ENCODE data around the gene DLEU7.

The DLEU7 gene

DNA sequence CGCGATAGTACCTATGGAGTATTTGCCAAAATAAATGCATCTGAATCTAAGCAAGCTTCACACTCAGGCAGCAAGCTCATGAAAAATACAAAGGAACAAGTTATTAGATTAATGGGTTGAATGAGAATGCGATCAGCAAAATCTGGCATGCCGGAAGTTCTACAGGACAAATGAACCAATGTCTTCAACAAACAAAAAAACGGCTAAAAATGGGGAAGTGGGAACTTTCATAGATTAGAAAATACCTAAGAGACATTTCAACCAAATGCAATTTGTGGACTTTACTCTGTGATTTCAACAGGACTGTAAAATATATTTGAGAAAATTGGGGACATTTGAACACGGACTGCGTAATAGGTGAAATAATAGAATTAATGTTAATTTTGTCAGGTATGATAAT lies 43.7 kb upstream of the DLEU7 start:
- TF ChIP-seq, protein P1, sequence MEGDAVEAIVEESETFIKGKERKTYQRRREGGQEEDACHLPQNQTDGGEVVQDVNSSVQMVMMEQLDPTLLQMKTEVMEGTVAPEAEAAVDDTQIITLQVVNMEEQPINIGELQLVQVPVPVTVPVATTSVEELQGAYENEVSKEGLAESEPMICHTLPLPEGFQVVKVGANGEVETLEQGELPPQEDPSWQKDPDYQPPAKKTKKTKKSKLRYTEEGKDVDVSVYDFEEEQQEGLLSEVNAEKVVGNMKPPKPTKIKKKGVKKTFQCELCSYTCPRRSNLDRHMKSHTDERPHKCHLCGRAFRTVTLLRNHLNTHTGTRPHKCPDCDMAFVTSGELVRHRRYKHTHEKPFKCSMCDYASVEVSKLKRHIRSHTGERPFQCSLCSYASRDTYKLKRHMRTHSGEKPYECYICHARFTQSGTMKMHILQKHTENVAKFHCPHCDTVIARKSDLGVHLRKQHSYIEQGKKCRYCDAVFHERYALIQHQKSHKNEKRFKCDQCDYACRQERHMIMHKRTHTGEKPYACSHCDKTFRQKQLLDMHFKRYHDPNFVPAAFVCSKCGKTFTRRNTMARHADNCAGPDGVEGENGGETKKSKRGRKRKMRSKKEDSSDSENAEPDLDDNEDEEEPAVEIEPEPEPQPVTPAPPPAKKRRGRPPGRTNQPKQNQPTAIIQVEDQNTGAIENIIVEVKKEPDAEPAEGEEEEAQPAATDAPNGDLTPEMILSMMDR (IDR thresholded peaks at IDR 0.05): no peak
- no peak overlapping the region for H3K27ac ChIP-seq
- H3K36me3 ChIP-seq: no peaks in the 10 kb centered on the region
- no peak overlapping the region for H3K4me3 ChIP-seq
- H3K9me3 ChIP-seq: peaks cover 0 to under 1% (median 0%) of the 10 kb centered on the region in 3 donors
- H3K27me3 ChIP-seq: no peaks in the 10 kb centered on the region
- DNase-seq: no peak
- no peaks in the 10 kb centered on the region for H3K4me1 ChIP-seq
- intact Hi-C loops (cut with DNase I; ENCODE audit: low total_unique reads): no loop called here

DNA sequence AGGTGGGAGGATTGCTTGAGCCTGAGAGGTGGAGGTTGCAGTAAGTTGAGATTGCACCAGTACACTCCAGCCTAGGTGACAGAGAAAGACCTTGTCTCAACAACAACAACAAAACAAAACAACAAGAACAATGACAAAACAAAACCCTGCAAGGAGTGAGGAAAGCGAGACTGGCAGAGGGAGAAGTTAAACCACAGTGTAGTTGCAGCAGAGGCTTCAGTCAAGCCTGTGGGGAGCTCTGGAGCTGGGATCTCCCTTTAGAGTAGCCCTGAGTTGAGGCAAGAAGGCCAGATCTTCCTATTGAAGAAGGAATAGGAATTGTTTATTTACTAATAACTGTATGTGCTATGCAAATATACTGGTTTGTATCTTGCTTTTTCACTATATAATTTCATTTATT lies 40.8 kb upstream of the DLEU7 start:
- TF ChIP-seq, protein P1 (IDR thresholded peaks at IDR 0.05): no peak
- Histone ChIP-seq H3K4me1 (no peaks in the 10 kb centered on the region), H3K9me3 (peaks cover 0 to 6% (median 0%) of the 10 kb centered on the region in 3 donors), H3K4me3 (no peak overlapping the region), H3K36me3 (no peaks in the 10 kb centered on the region), H3K27me3 (no peaks in the 10 kb centered on the region), H3K27ac (no peak overlapping the region)
- intact Hi-C loops (cut with DNase I; ENCODE audit: low total_unique reads): no loop called here
- no peak for DNase-seq

DNA sequence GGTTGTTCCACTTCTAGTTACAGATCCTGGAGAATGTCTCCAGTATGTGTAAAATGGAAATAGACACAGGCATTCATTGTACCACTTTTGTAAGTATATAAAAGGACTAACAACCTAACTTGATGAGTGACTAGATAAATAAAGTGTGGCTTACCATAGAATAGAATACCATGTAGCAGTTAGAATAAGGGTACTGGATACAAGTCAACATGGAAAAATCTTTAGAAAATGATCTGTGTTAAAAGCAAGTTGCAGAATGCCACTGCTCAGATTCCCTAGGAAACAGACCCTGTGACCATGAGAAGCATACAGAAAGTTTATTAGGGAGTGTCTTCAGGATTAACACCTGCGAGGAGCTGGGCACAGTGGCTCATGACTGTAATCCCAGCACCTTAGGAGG lies 40.2 kb upstream of the DLEU7 start:
- peaks cover 0 to 2% of the 10 kb centered on the region in 2 donors for H3K27me3 ChIP-seq
- DNase-seq: no peak
- H3K27ac ChIP-seq: no peak overlapping the region
- H3K36me3 ChIP-seq: no peaks in the 10 kb centered on the region
- no peaks in the 10 kb centered on the region for H3K4me1 ChIP-seq
- intact Hi-C loops (cut with DNase I; ENCODE audit: low total_unique reads): no loop called here
- no peak overlapping the region for H3K4me3 ChIP-seq
- peaks cover 0 to 6% (median 0%) of the 10 kb centered on the region in 3 donors for H3K9me3 ChIP-seq
- TF ChIP-seq, protein P1 (IDR thresholded peaks at IDR 0.05): no peak

DNA sequence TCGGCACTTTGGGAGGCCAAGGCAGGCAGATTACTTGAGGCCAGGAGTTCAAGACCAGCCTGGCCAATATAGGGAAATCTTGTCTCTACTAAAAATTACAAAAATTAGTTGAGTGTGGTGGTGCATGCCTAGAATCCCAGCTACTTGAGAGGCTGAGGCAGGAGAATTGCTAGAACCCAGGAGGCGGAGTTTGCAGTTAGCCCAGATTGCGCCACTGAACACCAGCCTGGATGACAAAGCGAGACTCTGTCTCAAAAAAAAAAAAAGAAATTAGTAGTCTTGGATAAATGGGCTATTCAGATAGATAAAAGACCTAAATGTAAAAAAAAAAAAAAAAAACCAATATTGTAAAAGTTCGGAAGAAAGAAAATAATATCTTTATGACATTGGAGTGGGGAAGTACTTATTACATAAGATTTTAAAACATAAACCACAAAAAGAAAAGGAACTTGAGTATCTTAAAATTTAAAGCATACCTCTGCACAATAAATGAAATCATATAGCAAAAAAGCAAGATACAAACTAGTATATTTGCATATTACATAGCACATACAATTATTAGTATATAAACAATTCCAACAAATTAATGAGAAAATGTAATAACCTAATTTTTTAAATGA lies 39.4 kb upstream of the DLEU7 start:
- intact Hi-C loops (cut with DNase I; ENCODE audit: low total_unique reads): no loop called here
- no peak for DNase-seq
- H3K27ac ChIP-seq: no peak overlapping the region
- peaks cover 0 to 3% of the 10 kb centered on the region in 2 donors for H3K27me3 ChIP-seq
- no peak overlapping the region for H3K4me3 ChIP-seq
- TF ChIP-seq, protein P1 (IDR thresholded peaks at IDR 0.05): no peak
- peaks cover 0 to 6% (median 0%) of the 10 kb centered on the region in 3 donors for H3K9me3 ChIP-seq
- H3K4me1 ChIP-seq: no peaks in the 10 kb centered on the region
- H3K36me3 ChIP-seq: no peaks in the 10 kb centered on the region

DNA sequence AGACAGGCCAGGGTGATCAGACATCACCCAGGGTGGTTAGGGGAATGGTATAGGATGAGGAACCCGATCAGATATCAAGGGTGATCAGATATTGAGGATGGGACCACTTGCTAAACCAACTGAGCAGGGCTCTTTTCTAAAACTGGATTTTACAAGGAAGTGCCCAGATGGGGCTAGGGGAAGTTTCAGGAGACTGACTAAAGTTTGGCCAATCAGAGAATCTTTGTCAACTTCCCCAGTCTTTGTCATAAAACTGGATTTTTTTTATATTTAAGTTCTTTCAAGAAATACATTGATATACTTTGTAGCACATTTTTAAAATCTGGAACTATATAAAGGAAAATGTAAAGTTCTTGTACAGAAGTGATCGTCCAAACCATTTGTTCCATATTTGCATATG lies 30.5 kb upstream of the DLEU7 start:
- TF ChIP-seq, protein P1 (IDR thresholded peaks at IDR 0.05): no peak
- Histone ChIP-seq H3K27me3 (peaks cover 0 to 3% of the 10 kb centered on the region in 2 donors), H3K9me3 (no peaks in the 10 kb centered on the region), H3K4me1 (no peaks in the 10 kb centered on the region), H3K27ac (no peak overlapping the region), H3K36me3 (no peaks in the 10 kb centered on the region), H3K4me3 (no peak overlapping the region)
- intact Hi-C loops (cut with DNase I; ENCODE audit: low total_unique reads): no loop called here
- DNase-seq: no peak

DNA sequence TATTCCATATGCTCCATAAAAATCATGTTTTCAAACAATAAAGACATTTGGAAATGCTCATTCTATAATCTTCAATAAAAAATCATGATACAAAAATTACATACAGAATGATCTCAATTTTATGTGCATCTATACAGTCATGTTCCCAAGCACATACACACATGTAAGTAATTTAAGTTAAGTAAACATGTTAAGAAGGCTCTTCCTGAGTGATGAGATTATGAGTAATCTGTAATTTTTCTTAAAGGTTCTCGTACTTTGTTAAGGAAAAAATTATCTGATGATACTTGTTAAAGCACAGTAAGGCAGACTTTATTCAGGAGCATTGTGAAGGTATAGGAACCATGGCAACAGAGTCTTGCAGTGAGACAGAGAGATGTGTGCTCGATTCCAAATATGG lies 30.0 kb upstream of the DLEU7 start:
- Histone ChIP-seq H3K27ac (no peak overlapping the region), H3K4me1 (no peaks in the 10 kb centered on the region), H3K27me3 (no peaks in the 10 kb centered on the region), H3K9me3 (no peaks in the 10 kb centered on the region), H3K36me3 (no peaks in the 10 kb centered on the region), H3K4me3 (no peak overlapping the region)
- no peak for DNase-seq
- TF ChIP-seq, protein P1 (IDR thresholded peaks at IDR 0.05): no peak
- intact Hi-C loops (cut with DNase I; ENCODE audit: low total_unique reads): no loop called here
